Endothelial cell of umbilical vein (primary cell): ENCODE results near the gene ADCY2. TPM values are rescaled to one million over a fixed set of nuclear protein-coding genes. Genes with fewer than 3 reads are reported as not detected.

Source experiments
- BruUV-seq: library from RNA; stranded (reverse); fragments of 400-500 nt; replicated peaks from 2 replicates; lab custom pipeline; 2021; lab: Mats Ljungman, UMichigan
- CTCF ChIA-PET: fragments of 300-600, 350-600 bp; sonication (Branson Sonifier 250); formaldehyde crosslinking; loops from one replicate; lab custom pipeline; 2021; ENCODE audit warnings: antibody characterized with exemption, inconsistent platforms; lab: Charles Lee
- POLR2A ChIA-PET: fragments of 300-600, 350-600 bp; sonication (Branson Sonifier 250); formaldehyde crosslinking; loops from one replicate; lab custom pipeline; 2021; ENCODE audit warnings: antibody characterized with exemption, inconsistent platforms; lab: Charles Lee
- DNase-seq: peaks from one replicate; pipeline ENCODE4 v3.0.0-alpha.2; 2011; ENCODE audit warnings: low read depth, low spot score
- FAIRE-seq: peaks from 2 replicates; lab custom pipeline; 2011; peaks lifted over from hg19 to GRCh38; lab: Jason Lieb, UNC
- H2AFZ ChIP-seq: 2 replicates; pipeline ENCODE4 v1.6.0; 2012; ENCODE audit warnings: low read depth, low read length, control low read depth, inconsistent platforms
- H3K27ac ChIP-seq: 2 replicates; pipeline ENCODE4 v1.5.1; 2011; ENCODE audit warnings: low read depth, mild to moderate bottlenecking, control low read depth, low read length, moderate library complexity; ENCODE audit not compliant: insufficient read depth
- H3K27me3 ChIP-seq, 2 experiments: 2 replicates each; pipeline versions ENCODE4 v1.6.0 to v1.6.1; 2011; ENCODE audit warnings: low read length in 2 of 2, mixed read lengths in 1 of 2; ENCODE audit not compliant: control insufficient read depth in 2 of 2, insufficient read depth in 2 of 2
- H3K36me3 ChIP-seq, 2 experiments: 2 replicates in 1 of 2; 3 replicates in 1 of 2; pipeline ENCODE4 v1.5.1; 2011; ENCODE audit warnings: low read length in 2 of 2, mild to moderate bottlenecking in 1 of 2, moderate library complexity in 1 of 2; ENCODE audit not compliant: control insufficient read depth in 2 of 2, insufficient read depth in 2 of 2; ENCODE audit errors: extremely low read depth in 1 of 2
- H3K4me1 ChIP-seq: 3 replicates; pipeline ENCODE4 v1.5.1; 2011; ENCODE audit warnings: mild to moderate bottlenecking, low read length; ENCODE audit not compliant: control insufficient read depth, insufficient read depth; ENCODE audit errors: extremely low read depth
- H3K4me2 ChIP-seq: 2 replicates; pipeline ENCODE4 v1.6.1; 2011; ENCODE audit warnings: low read length, control low read depth, mixed read lengths; ENCODE audit not compliant: insufficient read depth
- H3K4me3 ChIP-seq, 3 experiments: fragments of 200-600 bp in 1 of 3; sonication (generic), shearing (Covaris generic) in 1 of 3; replicated peaks in 1 of 3; 2 replicates each; pipeline ENCODE4 v1.5.1; 2011 to 2016; ENCODE audit warnings: control low read depth in 3 of 3, low read length in 3 of 3, mild to moderate bottlenecking in 2 of 3, inconsistent platforms in 1 of 3, low read depth in 1 of 3, moderate library complexity in 1 of 3; ENCODE audit not compliant: insufficient read depth in 1 of 3
- H3K79me2 ChIP-seq: 2 replicates; pipeline ENCODE4 v1.6.0; 2012; ENCODE audit warnings: low read length, inconsistent platforms; ENCODE audit not compliant: control insufficient read depth, insufficient read depth
- H3K9ac ChIP-seq: replicated peaks from 2 replicates; pipeline ENCODE3; 2011; ENCODE audit warnings: low read length, control low read depth; ENCODE audit not compliant: insufficient read depth; ENCODE audit errors: extremely low read depth
- H3K9me1 ChIP-seq: replicated peaks from 3 replicates; pipeline ENCODE4 v1.6.0; 2011; ENCODE audit warnings: mild to moderate bottlenecking, low read length; ENCODE audit not compliant: control insufficient read depth, insufficient read depth; ENCODE audit errors: extremely low read depth
- H3K9me3 ChIP-seq: replicated peaks from 2 replicates; pipeline ENCODE4 v1.5.1; 2012; ENCODE audit warnings: low read length, inconsistent platforms; ENCODE audit not compliant: control insufficient read depth, insufficient read depth
- H4K20me1 ChIP-seq: replicated peaks from 2 replicates; pipeline ENCODE3; 2011; ENCODE audit warnings: mild to moderate bottlenecking, low read length; ENCODE audit not compliant: control insufficient read depth, insufficient read depth; ENCODE audit errors: extremely low read depth
- EZH2 ChIP-seq: IDR thresholded peaks from 2 replicates; pipeline ENCODE4 v1.6.1; 2012; ENCODE audit warnings: borderline replicate concordance, low read depth, mild to moderate bottlenecking, moderate library complexity, low read length, inconsistent platforms; ENCODE audit not compliant: severe bottlenecking
- FOS ChIP-seq: IDR thresholded peaks from 2 replicates; pipeline ENCODE4 v1.6.1; 2011; ENCODE audit warnings: mild to moderate bottlenecking, low read length, moderate library complexity, borderline replicate concordance; ENCODE audit not compliant: insufficient read depth
- GATA2 ChIP-seq: IDR thresholded peaks from 2 replicates; pipeline ENCODE4 v1.7.0; 2011; ENCODE audit warnings: low read depth, mild to moderate bottlenecking, moderate library complexity, mixed read lengths, low read length; ENCODE audit not compliant: insufficient read length, insufficient read depth
- JUN ChIP-seq: IDR thresholded peaks from 2 replicates; pipeline ENCODE4 v1.6.1; 2011; ENCODE audit warnings: borderline replicate concordance, low read depth; ENCODE audit not compliant: insufficient read length, insufficient read depth
- MYC ChIP-seq: IDR thresholded peaks from one replicate; pipeline ENCODE4 v1.6.1; 2011; ENCODE audit warnings: mild to moderate bottlenecking, low read depth, low read length
- POLR2A ChIP-seq: IDR thresholded peaks from 2 replicates; pipeline ENCODE4 v1.6.1; 2012; ENCODE audit warnings: low read depth, mild to moderate bottlenecking, control low read depth, low read length
- POLR2AphosphoS5 ChIP-seq: IDR thresholded peaks from 2 replicates; pipeline ENCODE4 v1.6.1; 2012; ENCODE audit warnings: low read depth, mild to moderate bottlenecking, control low read depth, low read length, moderate library complexity; ENCODE audit not compliant: insufficient read depth
- dilution Hi-C: fragments of 300-500 bp; cut with MboI; formaldehyde crosslinking; loops from one replicate; pipeline ENCODE4 v1.15.0; 2019; ENCODE audit warnings: low sequenced_read_pairs; ENCODE audit not compliant: extremely low pct_ligation_motif_present
- intact Hi-C: fragments of 100-400 bp; cut with micrococcal nuclease; formaldehyde crosslinking; loops from one replicate; pipeline ENCODE4 v1.10.0; 2022
- polyA plus RNA-seq, 4 experiments: library from polyadenylated mRNA; depleted of rRNA in 3 of 4; stranded (reverse) in 3 of 4; unstranded in 1 of 4; fragments of >200 nt; gene quantifications; 2 replicates each; pipeline versions ENCODE4 v1.2.1 to v1.2.3, GENCODE V29; 2011 to 2012; ENCODE audit warnings: missing spikeins in 1 of 4
- total RNA-seq: library from RNA; stranded (reverse); gene quantifications from 2 replicates; pipeline ENCODE4 v1.2.3, GENCODE V29; 2021
- TF ChIP-seq, protein P1 (sequence below): IDR thresholded peaks from 2 replicates; pipeline ENCODE4 v1.6.1; 2011; ENCODE audit not compliant: insufficient read depth, insufficient read length
- TF ChIP-seq, protein P2 (sequence below), 2 donors: IDR thresholded peaks; 1 replicate in 1 of 2; 2 replicates in 1 of 2; pipeline ENCODE4 v1.5.1; 2011; ENCODE audit warnings: low read length in 2 of 2, mild to moderate bottlenecking in 2 of 2, moderate library complexity in 2 of 2, control low read depth in 1 of 2, inconsistent platforms in 1 of 2, low read depth in 1 of 2; ENCODE audit not compliant: insufficient read depth in 1 of 2; ENCODE audit errors: extremely low read depth in 1 of 2

The ADCY2 gene
- total and polyA plus RNA-seq, 2 donors (not counting 3 experiments of a cell fraction or from before 2014, with no cell fraction given) = under 0.01 TPM; not detected in 1

DNA sequence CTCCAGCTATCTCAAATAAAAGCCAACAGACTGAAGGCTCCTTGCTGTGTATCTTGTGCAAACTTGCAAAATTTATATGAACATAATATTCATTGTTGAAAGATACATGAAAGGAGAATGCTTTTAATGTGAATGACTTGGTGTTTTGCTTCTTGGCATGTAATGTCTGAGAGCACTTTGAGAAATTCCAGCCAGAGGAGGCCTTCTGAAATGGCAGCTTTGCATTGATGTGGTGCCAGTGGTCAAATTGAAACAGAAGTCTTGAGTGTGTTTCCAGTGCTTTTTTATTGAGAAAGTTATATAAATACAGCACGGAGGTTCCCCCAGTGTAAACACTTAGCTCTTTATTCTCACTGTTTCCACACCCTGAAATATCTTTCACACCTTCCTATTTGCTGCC lies 182.1 kb downstream of the ADCY2 start:
- H2AFZ ChIP-seq = no peak overlapping the region
- no peak for TF ChIP-seq POLR2AphosphoS5
- no peak for TF ChIP-seq EZH2
- no peak for TF ChIP-seq JUN
- no peak for TF ChIP-seq FOS
- TF ChIP-seq MYC = no peak
- no peak for TF ChIP-seq GATA2
- TF ChIP-seq, protein P1, sequence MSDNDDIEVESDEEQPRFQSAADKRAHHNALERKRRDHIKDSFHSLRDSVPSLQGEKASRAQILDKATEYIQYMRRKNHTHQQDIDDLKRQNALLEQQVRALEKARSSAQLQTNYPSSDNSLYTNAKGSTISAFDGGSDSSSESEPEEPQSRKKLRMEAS = no peak
- TF ChIP-seq, protein P2, sequence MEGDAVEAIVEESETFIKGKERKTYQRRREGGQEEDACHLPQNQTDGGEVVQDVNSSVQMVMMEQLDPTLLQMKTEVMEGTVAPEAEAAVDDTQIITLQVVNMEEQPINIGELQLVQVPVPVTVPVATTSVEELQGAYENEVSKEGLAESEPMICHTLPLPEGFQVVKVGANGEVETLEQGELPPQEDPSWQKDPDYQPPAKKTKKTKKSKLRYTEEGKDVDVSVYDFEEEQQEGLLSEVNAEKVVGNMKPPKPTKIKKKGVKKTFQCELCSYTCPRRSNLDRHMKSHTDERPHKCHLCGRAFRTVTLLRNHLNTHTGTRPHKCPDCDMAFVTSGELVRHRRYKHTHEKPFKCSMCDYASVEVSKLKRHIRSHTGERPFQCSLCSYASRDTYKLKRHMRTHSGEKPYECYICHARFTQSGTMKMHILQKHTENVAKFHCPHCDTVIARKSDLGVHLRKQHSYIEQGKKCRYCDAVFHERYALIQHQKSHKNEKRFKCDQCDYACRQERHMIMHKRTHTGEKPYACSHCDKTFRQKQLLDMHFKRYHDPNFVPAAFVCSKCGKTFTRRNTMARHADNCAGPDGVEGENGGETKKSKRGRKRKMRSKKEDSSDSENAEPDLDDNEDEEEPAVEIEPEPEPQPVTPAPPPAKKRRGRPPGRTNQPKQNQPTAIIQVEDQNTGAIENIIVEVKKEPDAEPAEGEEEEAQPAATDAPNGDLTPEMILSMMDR (IDR thresholded peaks at IDR 0.05; ENCODE audit: extremely low read depth in 1 of 2, insufficient read depth in 1 of 2, low read depth in 1 of 2, low read length in 2 of 2) = no peak
- TF ChIP-seq POLR2A = no peak

More for the DNA sequence above, 182.1 kb downstream of the ADCY2 start:
- Histone ChIP-seq H3K4me1 (no peaks in the 10 kb centered on the region), H3K9me1 (no peaks in the 10 kb centered on the region), H3K9me3 (peaks cover 2% of the 10 kb centered on the region), H4K20me1 (no peaks in the 10 kb centered on the region), H3K4me3 (no peak overlapping the region), H3K36me3 (no peaks in the 10 kb centered on the region), H3K27me3 (no peaks in the 10 kb centered on the region), H3K27ac (no peak overlapping the region), H3K79me2 (no peaks in the 10 kb centered on the region), H3K9ac (no peak overlapping the region), H3K4me2 (no peak overlapping the region)
- dilution Hi-C loops = no loop called here
- FAIRE-seq = no peak
- ChIA-PET CTCF (no interaction called here), POLR2A (no interaction called here)
- no TSS peak for BruUV-seq
- no peak for DNase-seq
- intact Hi-C loops = no loop called here
